Stomach (tissue), 9 donors: ENCODE measurements around the gene SYDE1. TPM values are rescaled to one million over a fixed set of nuclear protein-coding genes. Genes with fewer than 3 reads are reported as not detected.

Experiments used
- DNase-seq, 2 donors: peaks; one replicate each; pipeline versions ENCODE4 v3.0.0 to v3.0.0-alpha.2; 2013 to 2019
- H3K27ac ChIP-seq, 5 donors: fragments of 200-600 bp in 4 of 5; sonication (generic) in 4 of 5; one replicate each; pipeline ENCODE4 v1.5.1; 2013 to 2019; ENCODE audit warnings: mild to moderate bottlenecking in 1 of 5, moderate library complexity in 1 of 5
- H3K27me3 ChIP-seq, 3 donors: fragments of 200-600 bp; sonication (generic); one replicate each; pipeline ENCODE4 v1.5.1; 2017 to 2019; ENCODE audit warnings: mixed run types in 1 of 3
- H3K36me3 ChIP-seq, 4 donors: fragments of 200-600 bp; sonication (generic); 1 replicate in 3 of 4; 2 replicates in 1 of 4; pipeline ENCODE4 v1.5.1; 2016 to 2019
- H3K4me1 ChIP-seq, 4 donors: fragments of 200-600 bp; sonication (generic); one replicate each; pipeline ENCODE4 v1.5.1; 2016 to 2019
- H3K4me3 ChIP-seq, 4 donors: fragments of 200-600 bp; sonication (generic) in 3 of 4; one replicate each; pipeline ENCODE4 v1.5.1; 2016 to 2019; ENCODE audit warnings: mild to moderate bottlenecking in 1 of 4
- H3K9me3 ChIP-seq, 4 donors: fragments of 200-600 bp; sonication (generic); one replicate each; pipeline ENCODE4 v1.5.1; 2016 to 2019
- CTCF ChIP-seq, 7 experiments: fragments of 450-650 bp in 4 of 7; fragments of 200-600 bp in 3 of 7; sonication (generic) in 3 of 7; IDR thresholded peaks; one replicate each; pipeline ENCODE4 v1.5.1; 2016 to 2019; ENCODE audit warnings: antibody characterized with exemption in 7 of 7, control low read depth in 2 of 7, mild to moderate bottlenecking in 1 of 7
- EP300 ChIP-seq: sonication (generic); formaldehyde crosslinking; IDR thresholded peaks from one replicate; pipeline ENCODE4 v1.6.1; 2017; ENCODE audit warnings: antibody characterized with exemption
- POLR2A ChIP-seq, 4 donors: fragments of 450-650 bp; IDR thresholded peaks; one replicate each; pipeline ENCODE4 v1.6.1; 2016; ENCODE audit warnings: antibody characterized with exemption in 4 of 4, control low read depth in 2 of 4, mild to moderate bottlenecking in 1 of 4, moderate library complexity in 1 of 4
- POLR2AphosphoS5 ChIP-seq, 3 donors: sonication (generic); formaldehyde crosslinking; IDR thresholded peaks; one replicate each; pipeline ENCODE4 v1.6.1; 2016; ENCODE audit warnings: antibody characterized with exemption in 3 of 3
- WGBS, 5 donors: extraction: QIAGEN DNeasy Blood & Tissue Kit in 3 of 5; methylation state at CpG; one replicate each; pipeline versions ENCODE4 v1.1.5 to v1.1.7; 2013 to 2018; 5-methylcytosine and 5-hydroxymethylcytosine counted together
- intact Hi-C: fragments of 100-400 bp; cut with DNase I; formaldehyde crosslinking; loops from one replicate; pipeline ENCODE4 v1.15.1; 2023; ENCODE audit warnings: low total_unique reads
- polyA plus RNA-seq, 3 donors: library from polyadenylated mRNA; stranded (reverse); fragments of 200-250 nt; gene quantifications; one replicate each; pipeline ENCODE4 v1.2.3, GENCODE V29; 2013
- small RNA-seq, 4 donors: library from RNA; depleted of rRNA; stranded (forward); fragments of <200 nt; gene quantifications; one replicate each; pipeline ENCODE3, GENCODE V24; 2016
- total RNA-seq, 5 donors: library from RNA; depleted of rRNA; stranded (reverse); fragments of >200 nt; gene quantifications; one replicate each; pipeline versions ENCODE4 v1.1.0 to v1.2.3, GENCODE V29; 2014 to 2016
- donor health status: healthy with polysubstance abuse.
- donor health status: Bipolar disorder and iron deficiency.
- donor health status: healthy.

SYDE1 gene
- total and polyA plus RNA-seq, 8 donors, result 2.0 to 19.6 (median 9.6) TPM

- WGBS, 5 donors, result 82 to 98% (median 86%) methylated on average over 4 to 5 of the region's 5 CpGs
These were observed 48.1 kb downstream of the SYDE1 start for GRCh38 chr19:15155296-15155695.

GRCh38 chr19:15156391-15156790, 49.2 kb downstream of the SYDE1 start:
- TF ChIP-seq POLR2A (IDR thresholded peaks at IDR 0.05), result no peak
- TF ChIP-seq POLR2AphosphoS5 (IDR thresholded peaks at IDR 0.05), result no peak
- TF ChIP-seq EP300, result no peak
- TF ChIP-seq CTCF (IDR thresholded peaks at IDR 0.05), result no peak

More at GRCh38 chr19:15155296-15155695, 48.1 kb downstream of the SYDE1 start:
- TF ChIP-seq CTCF (IDR thresholded peaks at IDR 0.05), result no peak
- TF ChIP-seq POLR2AphosphoS5 (IDR thresholded peaks at IDR 0.05), result no peak
- TF ChIP-seq POLR2A (IDR thresholded peaks at IDR 0.05), result no peak
- TF ChIP-seq EP300, result no peak
- no peak for DNase-seq
- intact Hi-C loops, result no loop called here
- peaks cover 0 to 12% (median 3%) of the 10 kb centered on the region in 4 donors for H3K9me3 ChIP-seq
- no peak overlapping the region for H3K27ac ChIP-seq
- no peaks in the 10 kb centered on the region for H3K4me1 ChIP-seq
- H3K27me3 ChIP-seq, result peaks cover 0 to 8% (median 0%) of the 10 kb centered on the region in 3 donors
- no peaks in the 10 kb centered on the region for H3K36me3 ChIP-seq
- no peak overlapping the region for H3K4me3 ChIP-seq

GRCh38 chr19:15159251-15159650, 52.0 kb downstream of the SYDE1 start:
- WGBS, 5 donors, result 67 to 81% (median 75%) methylated on average over 3 of the region's 3 CpGs
- Histone ChIP-seq H3K27me3 (no peaks in the 10 kb centered on the region), H3K27ac (no peak overlapping the region), H3K4me3 (no peak overlapping the region), H3K9me3 (peaks cover 0 to 12% (median 2%) of the 10 kb centered on the region in 4 donors), H3K4me1 (no peaks in the 10 kb centered on the region), H3K36me3 (peaks cover 0 to 8% (median 3%) of the 10 kb centered on the region in 4 donors)
- TF ChIP-seq POLR2A (IDR thresholded peaks at IDR 0.05), result no peak
- no peak for TF ChIP-seq EP300
- TF ChIP-seq CTCF (IDR thresholded peaks at IDR 0.05), result no peak
- no peak for TF ChIP-seq POLR2AphosphoS5 (IDR thresholded peaks at IDR 0.05)
- intact Hi-C loops, result no loop called here
- no peak for DNase-seq

More at GRCh38 chr19:15156391-15156790, 49.2 kb downstream of the SYDE1 start:
- peaks cover 0 to 7% (median 2%) of the 10 kb centered on the region in 4 donors for H3K36me3 ChIP-seq
- H3K9me3 ChIP-seq, result peaks cover 0 to 12% (median 3%) of the 10 kb centered on the region in 4 donors
- no peak overlapping the region for H3K27ac ChIP-seq
- H3K27me3 ChIP-seq, result peaks cover 0 to 8% (median 0%) of the 10 kb centered on the region in 3 donors
- no peaks in the 10 kb centered on the region for H3K4me1 ChIP-seq
- intact Hi-C loops, result no loop called here
- no peak overlapping the region for H3K4me3 ChIP-seq
- WGBS, 5 donors, result 92 to 98% (median 94%) methylated on average over 4 of the region's 4 CpGs
- no peak for DNase-seq

GRCh38 chr19:15161028-15161984, 54.1 kb downstream of the SYDE1 start:
- Histone ChIP-seq H3K4me3 (no peak overlapping the region), H3K27ac (no peak overlapping the region), H3K4me1 (no peaks in the 10 kb centered on the region), H3K9me3 (peaks cover 5 to 30% (median 17%) of the 10 kb centered on the region in 4 donors), H3K27me3 (no peaks in the 10 kb centered on the region), H3K36me3 (peaks cover 0 to 26% (median 18%) of the 10 kb centered on the region in 4 donors)
- WGBS, 5 donors, result 90 to 96% (median 92%) methylated on average over 19 to 42 of the region's 42 CpGs
- DNase-seq, result no peak
- intact Hi-C loops, result no loop called here
- TF ChIP-seq CTCF (IDR thresholded peaks at IDR 0.05) (no peak), EP300 (no peak), POLR2AphosphoS5 (IDR thresholded peaks at IDR 0.05) (no peak), POLR2A (IDR thresholded peaks at IDR 0.05) (no peak)

Small RNA genes lying within 50 kb of the gene (small RNA-seq; reads per million reads assigned to genes)
- 0 reads per million in 4 donors for gene RNU6-782P

Other genes with a start within 250 kb of the SYDE1 start
- gene OR7A17, start 221.3 kb upstream of the SYDE1 start, total RNA-seq, result not detected
- not detected for gene OR7A17, start 221.3 kb upstream of the SYDE1 start, polyA plus RNA-seq
- gene OR7C2, start 165.9 kb upstream of the SYDE1 start, total RNA-seq, result not detected
- not detected for gene OR7C2, start 165.9 kb upstream of the SYDE1 start, polyA plus RNA-seq
- gene SLC1A6, start 127.5 kb upstream of the SYDE1 start, total RNA-seq, result under 1 TPM in 1 of 5 donors, not detected in 4; 0.37 TPM
- not detected for gene SLC1A6, start 127.5 kb upstream of the SYDE1 start, polyA plus RNA-seq
- gene CASP14, start 57.9 kb upstream of the SYDE1 start, total RNA-seq, result not detected
- gene CASP14, start 57.9 kb upstream of the SYDE1 start, polyA plus RNA-seq, result not detected
- not detected for gene OR1I1, start 25.2 kb upstream of the SYDE1 start, total RNA-seq
- gene OR1I1, start 25.2 kb upstream of the SYDE1 start, polyA plus RNA-seq, result not detected
- 10 to 100 TPM; 22.5 to 54.5 (median 24.4) TPM for gene NOTCH3, start 93.6 kb downstream of the SYDE1 start, total RNA-seq
- 10 to 100 TPM in 1 of 3 donors, 1 to 10 TPM in 2; 1.2 to 12.6 (median 2.2) TPM for gene NOTCH3, start 93.6 kb downstream of the SYDE1 start, polyA plus RNA-seq
- 1 to 10 TPM in 2 of 5 donors, not detected in 3; 1.1 to 4.2 TPM for gene EPHX3, start 125.0 kb downstream of the SYDE1 start, total RNA-seq
- gene EPHX3, start 125.0 kb downstream of the SYDE1 start, polyA plus RNA-seq, result 10 to 100 TPM in 1 of 3 donors, under 1 TPM in 1, not detected in 1; 0.31 to 12.8 TPM
- gene BRD4, start 225.1 kb downstream of the SYDE1 start, total RNA-seq, result 100 to 1,000 TPM in 1 of 5 donors, 10 to 100 TPM in 4; 14.7 to 113 (median 49.7) TPM
- 10 to 100 TPM; 10.6 to 21.1 (median 14.8) TPM for gene BRD4, start 225.1 kb downstream of the SYDE1 start, polyA plus RNA-seq